Measurements from ENCODE around the gene SORL1-AS1.

The SORL1-AS1 gene

GRCh38 chr11:121417055-121417551, 35.7 kb downstream of the SORL1-AS1 start:
- Histone ChIP-seq H2BK15ac (ENCODE audit: low read depth, low read length) (no peak overlapping the region), H3K23ac (ENCODE audit: low read depth, low read length) (no peak overlapping the region), H2AFZ (replicated peaks; ENCODE audit: low read length, poor library complexity) (no peak overlapping the region), H2BK5ac (ENCODE audit: low read depth, low read length, poor library complexity, severe bottlenecking) (no peak overlapping the region), H2AK5ac (ENCODE audit: low read depth, low read length) (no peak overlapping the region), H4K5ac (ENCODE audit: low read depth, low read length) (no peak overlapping the region), H4K20me1 (ENCODE audit: insufficient read depth, low read length) (no peaks in the 10 kb centered on the region), H3K9me1 (ENCODE audit: insufficient read depth, low read length) (no peaks in the 10 kb centered on the region), H3K27me3 (ENCODE audit: control insufficient read depth, insufficient read depth, low read length) (peaks cover 6% of the 10 kb centered on the region), H3K4me2 (ENCODE audit: low read depth, low read length) (no peak overlapping the region), H3K18ac (ENCODE audit: low read depth, low read length) (no peak overlapping the region), H3K9me3 (ENCODE audit: control insufficient read depth, insufficient read depth, low read length) (no peaks in the 10 kb centered on the region), H3K56ac (ENCODE audit: extremely low read depth, insufficient read depth, low read length) (no peak overlapping the region), H3K4me1 (ENCODE audit: control insufficient read depth, insufficient read depth, low read length) (no peaks in the 10 kb centered on the region; the same call in 1 of the 2 replicates), H3K9ac (ENCODE audit: low read depth, low read length) (no peak overlapping the region), H3K27ac (ENCODE audit: insufficient read depth, low read length) (no peak overlapping the region), H3K14ac (replicated peaks; ENCODE audit: low read depth, low read length) (no peak overlapping the region), H2BK20ac (ENCODE audit: low read depth, low read length) (no peak overlapping the region), H3K79me1 (ENCODE audit: low read depth in 1 of 2, low read length in 2 of 2) (no peaks in the 10 kb centered on the region), H3K4me3 (ENCODE audit: insufficient read depth, low read depth, low read length) (no peak overlapping the region), H4K8ac (ENCODE audit: low read depth in 2 of 2, low read length in 2 of 2) (no peak overlapping the region), H3K4ac (ENCODE audit: low read depth, low read length) (no peak overlapping the region), H4K91ac (ENCODE audit: insufficient read depth, low read depth, low read length) (no peak overlapping the region), H2AK9ac (replicated peaks; ENCODE audit: low read depth, low read length, poor library complexity) (peak overlapping the region; percentile 31), H2BK120ac (ENCODE audit: low read depth, low read length) (no peak overlapping the region), H3K36me3 (ENCODE audit: control insufficient read depth, insufficient read depth, low read length) (no peaks in the 10 kb centered on the region)
- DNase-seq, result peak; percentile 48
- BruUV-seq (replicated peaks), result no TSS peak
- intact Hi-C loops (cut with micrococcal nuclease), result no loop called here
- POLR2A ChIA-PET (ENCODE audit: unreplicated experiment), result no interaction called here
- 17% methylated on average over 2 of the region's 7 CpGs; no CpG with 5 or more reads in 1 of the 2 experiments for WGBS, 2 experiments (ENCODE audit: extremely low coverage in 2 of 2, insufficient read length in 1 of 2)
- peak; percentile 61 for ATAC-seq (ENCODE audit: low read depth)
- TF ChIP-seq CHD1 (IDR thresholded peaks at IDR 0.05; ENCODE audit: low read depth, low read length) (no peak), CTCF (conservative IDR thresholded peaks at IDR 0.05; ENCODE audit: low read depth, low read length) (no peak), POLR2A (IDR thresholded peaks at IDR 0.05; ENCODE audit: low read depth, low read length) (no peak), MAZ (IDR thresholded peaks at IDR 0.05; ENCODE audit: borderline replicate concordance, low read depth, low read length) (no peak), MAFK (IDR thresholded peaks at IDR 0.05; ENCODE audit: low read depth, low read length) (no peak), CEBPB (IDR thresholded peaks at IDR 0.05; ENCODE audit: low read depth, low read length) (no peak), BHLHE40 (IDR thresholded peaks at IDR 0.05; ENCODE audit: low read depth, low read length) (no peak), SMC3 (IDR thresholded peaks at IDR 0.05; ENCODE audit: low read depth, low read length) (no peak), RFX5 (IDR thresholded peaks at IDR 0.05; ENCODE audit: low read depth, low read length) (no peak), MXI1 (IDR thresholded peaks at IDR 0.05; ENCODE audit: borderline replicate concordance, low read depth, low read length) (no peak), NFE2L2 (IDR thresholded peaks at IDR 0.05; ENCODE audit: low read depth, low read length) (no peak), RAD21 (IDR thresholded peaks at IDR 0.05; ENCODE audit: low read length) (no peak)
- TF ChIP-seq, protein P1, sequence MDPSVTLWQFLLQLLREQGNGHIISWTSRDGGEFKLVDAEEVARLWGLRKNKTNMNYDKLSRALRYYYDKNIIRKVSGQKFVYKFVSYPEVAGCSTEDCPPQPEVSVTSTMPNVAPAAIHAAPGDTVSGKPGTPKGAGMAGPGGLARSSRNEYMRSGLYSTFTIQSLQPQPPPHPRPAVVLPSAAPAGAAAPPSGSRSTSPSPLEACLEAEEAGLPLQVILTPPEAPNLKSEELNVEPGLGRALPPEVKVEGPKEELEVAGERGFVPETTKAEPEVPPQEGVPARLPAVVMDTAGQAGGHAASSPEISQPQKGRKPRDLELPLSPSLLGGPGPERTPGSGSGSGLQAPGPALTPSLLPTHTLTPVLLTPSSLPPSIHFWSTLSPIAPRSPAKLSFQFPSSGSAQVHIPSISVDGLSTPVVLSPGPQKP (IDR thresholded peaks at IDR 0.05; ENCODE audit: borderline replicate concordance, low read depth, low read length), result no peak
- dilution Hi-C loops (cut with HindIII; ENCODE audit: low sequenced_read_pairs, unreplicated experiment), result no loop called here
- CTCF ChIA-PET, result no interaction called here
- in situ Hi-C loops (cut with MboI; ENCODE audit: low sequenced_read_pairs), result no loop called here

Data from IMR-90 (cell line).